HepG2 (cell line): ENCODE results near the gene ASH1L. TPM values are rescaled to one million over a fixed set of nuclear protein-coding genes. Genes with fewer than 3 reads are reported as not detected.

Experiments
- ATF5 ChIP-seq: sonication (generic); formaldehyde crosslinking; IDR thresholded peaks from 2 replicates; pipeline ENCODE4 v1.4.0; 2020; ENCODE audit warnings: mild to moderate bottlenecking, low read depth, missing genetic modification reagents
- CENPT ChIP-seq: sonication (generic); formaldehyde crosslinking; IDR thresholded peaks from 2 replicates; pipeline ENCODE4 v1.8.0; 2022; ENCODE audit warnings: low read depth, mild to moderate bottlenecking, moderate library complexity, missing genetic modification reagents
- EEA1 ChIP-seq: sonication (generic); formaldehyde crosslinking; IDR thresholded peaks from 2 replicates; pipeline ENCODE4 v1.5.1; 2020; ENCODE audit warnings: mild to moderate bottlenecking, missing genetic modification reagents, borderline replicate concordance
- HBP1 ChIP-seq: IDR thresholded peaks from 2 replicates; pipeline ENCODE4 v1.6.1; 2016; ENCODE audit warnings: low read depth, control low read depth
- HIVEP1 ChIP-seq: sonication (generic); formaldehyde crosslinking; IDR thresholded peaks from 2 replicates; pipeline ENCODE4 v1.4.0; 2020; ENCODE audit warnings: mild to moderate bottlenecking, missing genetic modification reagents
- IRF9 ChIP-seq: sonication (generic); formaldehyde crosslinking; IDR thresholded peaks from 2 replicates; pipeline ENCODE4 v1.8.0; 2022; ENCODE audit warnings: missing genetic modification reagents, mild to moderate bottlenecking, borderline replicate concordance
- KDM5B ChIP-seq: sonication (generic); formaldehyde crosslinking; IDR thresholded peaks from 2 replicates; pipeline ENCODE4 v1.4.0; 2020; ENCODE audit warnings: missing genetic modification reagents, mild to moderate bottlenecking, borderline replicate concordance
- LRRFIP1 ChIP-seq: sonication (generic); formaldehyde crosslinking; conservative IDR thresholded peaks from 2 replicates; pipeline ENCODE4 v1.4.0; 2020; ENCODE audit warnings: missing genetic modification reagents
- MLLT10 ChIP-seq: sonication (generic); formaldehyde crosslinking; IDR thresholded peaks from 2 replicates; pipeline ENCODE4 v1.4.0; 2020; ENCODE audit warnings: missing genetic modification reagents
- NCOA5 ChIP-seq: sonication (generic); formaldehyde crosslinking; IDR thresholded peaks from 2 replicates; pipeline ENCODE4 v1.4.0; 2020; ENCODE audit warnings: missing genetic modification reagents
- RELA ChIP-seq: sonication (generic); formaldehyde crosslinking; IDR thresholded peaks from 2 replicates; pipeline ENCODE4 v1.4.0; 2020; ENCODE audit warnings: missing genetic modification reagents
- SALL2 ChIP-seq: sonication (generic); formaldehyde crosslinking; IDR thresholded peaks from 2 replicates; pipeline ENCODE4 v1.8.1; 2023; ENCODE audit warnings: mild to moderate bottlenecking, missing genetic modification reagents, inconsistent platforms
- SPEN ChIP-seq: sonication (generic); formaldehyde crosslinking; IDR thresholded peaks from 2 replicates; pipeline ENCODE4 v1.5.1; 2020; ENCODE audit warnings: low read depth, mild to moderate bottlenecking, missing genetic modification reagents
- SSRP1 ChIP-seq: IDR thresholded peaks from 2 replicates; pipeline ENCODE4 v1.6.1; 2016; ENCODE audit warnings: control low read depth
- ZNF260 ChIP-seq: sonication (generic); formaldehyde crosslinking; IDR thresholded peaks from 2 replicates; pipeline ENCODE4 v1.4.0; 2020; ENCODE audit warnings: missing genetic modification reagents, low read depth, mild to moderate bottlenecking, borderline replicate concordance
- ZNF280D ChIP-seq: sonication (generic); formaldehyde crosslinking; IDR thresholded peaks from 2 replicates; pipeline ENCODE4 v1.5.1; 2020; ENCODE audit warnings: mild to moderate bottlenecking, missing genetic modification reagents
- ZNF382 ChIP-seq: sonication (generic); formaldehyde crosslinking; IDR thresholded peaks from 2 replicates; pipeline ENCODE4 v1.5.0; 2020; ENCODE audit warnings: missing genetic modification reagents, mild to moderate bottlenecking, borderline replicate concordance
- ZNF724P ChIP-seq: sonication (generic); formaldehyde crosslinking; IDR thresholded peaks from 2 replicates; pipeline ENCODE4 v1.8.0; 2022; ENCODE audit warnings: missing genetic modification reagents, borderline replicate concordance
- ZNF772 ChIP-seq: sonication (generic); formaldehyde crosslinking; IDR thresholded peaks from 2 replicates; pipeline ENCODE4 v1.5.0; 2020; ENCODE audit warnings: mild to moderate bottlenecking, missing genetic modification reagents
- polyA plus RNA-seq, 8 experiments: library from polyadenylated mRNA; depleted of rRNA in 3 of 8; stranded (reverse) in 7 of 8; unstranded in 1 of 8; fragments of >200 nt; fragmentation: Illumina TruSeq in 4 of 8; extraction: Trizol in 4 of 8; gene quantifications; 2 replicates each; pipeline versions ENCODE4 v1.2.1 to v1.2.3, GENCODE V29; 2011 to 2016; ENCODE audit warnings: low read depth in 4 of 8, missing spikeins in 1 of 8, mixed read lengths in 1 of 8; ENCODE audit not compliant: insufficient read depth in 1 of 8
- total RNA-seq, 5 experiments: library from RNA; depleted of rRNA; stranded (reverse); fragments of >200 nt; fragmentation: Illumina TruSeq; extraction: Trizol; gene quantifications; 2 replicates each; pipeline ENCODE4 v1.2.3, GENCODE V29; 2016; ENCODE audit warnings: low read depth in 1 of 5

ASH1L gene
- total and polyA plus RNA-seq, 2 of the 13 experiments (the other 11 are each of a cell fraction or from before 2014, with no cell fraction given), result 10.2 to 15.3 TPM

GRCh38 chr1:155308493-155309422, 253.8 kb downstream of the ASH1L start, which contains the start of gene FDPS (continued):
- TF ChIP-seq ZNF280D, result no peak; the same call in 1 of the 2 replicates
- 0 out of 2 replicates have a peak, but pooled peaks have one; percentile 42 for TF ChIP-seq HIVEP1 (CRISPR knock-in tag)
- no peak for TF ChIP-seq LRRFIP1 (CRISPR knock-in tag)
- no peak for TF ChIP-seq ZNF260 (CRISPR knock-in tag)
- 0 out of 2 replicates have a peak, but pooled peaks have one; percentile 56 for TF ChIP-seq IRF9 (CRISPR knock-in tag)
- TF ChIP-seq SALL2 (CRISPR knock-in tag), result no peak
- TF ChIP-seq ZNF772 (CRISPR knock-in tag), result peak; percentile 35; the same call in 1 of the 2 replicates
- no peak for TF ChIP-seq RELA (CRISPR knock-in tag)
- TF ChIP-seq ZNF382 (CRISPR knock-in tag), result no peak
- TF ChIP-seq SPEN, result peak; percentile 88
- no peak for TF ChIP-seq SSRP1 (CRISPR knock-in tag)
- no peak for TF ChIP-seq ATF5 (CRISPR knock-in tag)
- peak; percentile 56; the same call in 1 of the 2 replicates for TF ChIP-seq HBP1 (CRISPR knock-in tag)
- TF ChIP-seq ZNF724P (CRISPR knock-in tag), result no peak
- TF ChIP-seq KDM5B (CRISPR knock-in tag), result peak; percentile 16; the same call in 1 of the 2 replicates
- TF ChIP-seq NCOA5 (CRISPR knock-in tag), result no peak
- 0 out of 2 replicates have a peak, but pooled peaks have one; percentile 19 for TF ChIP-seq CENPT (CRISPR knock-in tag)
- TF ChIP-seq MLLT10 (CRISPR knock-in tag), result no peak
- TF ChIP-seq EEA1 (CRISPR knock-in tag), result no peak; the same call in 1 of the 2 replicates
